Smooth muscle cell (in vitro differentiated cells): ENCODE measurements around the gene ITCH. TPM values are rescaled to one million over a fixed set of nuclear protein-coding genes. Genes with fewer than 3 reads are reported as not detected.
"Not testable (repeated sequence)": the region's sequence is repeated elsewhere in the genome, so short reads cannot be mapped to it uniquely, and the experiment has no call there.

Source experiments
- DNase-seq: peaks from one replicate; lab custom pipeline; 2025; ENCODE audit not compliant: unreplicated experiment; lab: John Stamatoyannopoulos, UW
- H2AFZ ChIP-seq: fragments of 200-600 bp; sonication (generic); 2 replicates; pipeline ENCODE4 v1.6.0; 2016; ENCODE audit warnings: antibody characterized with exemption, low read depth, mild to moderate bottlenecking
- H3F3A ChIP-seq: fragments of 200-600 bp; sonication (generic); 2 replicates; pipeline ENCODE4 v1.6.0; 2017; ENCODE audit warnings: antibody characterized with exemption, low read depth
- H3K27ac ChIP-seq: fragments of 200-600 bp; sonication (generic); 2 replicates; pipeline ENCODE4 v1.5.1; 2016; ENCODE audit warnings: low read depth, mild to moderate bottlenecking
- H3K27me3 ChIP-seq: fragments of 200-600 bp; sonication (generic); 2 replicates; pipeline ENCODE4 v1.6.1; 2016; ENCODE audit warnings: low read depth, mild to moderate bottlenecking
- H3K36me3 ChIP-seq: fragments of 200-600 bp; sonication (generic); 2 replicates; pipeline ENCODE4 v1.5.1; 2016; ENCODE audit warnings: low read depth
- H3K4me1 ChIP-seq: fragments of 200-600 bp; sonication (generic); 2 replicates; pipeline ENCODE4 v1.5.1; 2016; ENCODE audit warnings: low read depth
- H3K4me2 ChIP-seq: fragments of 200-600 bp; sonication (generic); 2 replicates; pipeline ENCODE4 v1.6.0; 2016; ENCODE audit warnings: mild to moderate bottlenecking
- H3K4me3 ChIP-seq: fragments of 200-600 bp; sonication (generic); 2 replicates; pipeline ENCODE4 v1.5.1; 2016; ENCODE audit warnings: mild to moderate bottlenecking
- H3K79me2 ChIP-seq: fragments of 200-600 bp; sonication (generic); 2 replicates; pipeline ENCODE4 v1.6.0; 2016; ENCODE audit warnings: low read depth, mild to moderate bottlenecking
- H3K9ac ChIP-seq: fragments of 200-600 bp; sonication (generic); 2 replicates; pipeline ENCODE4 v1.6.0; 2016; ENCODE audit warnings: low read depth
- H3K9me3 ChIP-seq: fragments of 200-600 bp; sonication (generic); replicated peaks from 2 replicates; pipeline ENCODE4 v1.5.1; 2016; ENCODE audit warnings: low read depth
- H4K20me1 ChIP-seq: fragments of 200-600 bp; sonication (generic); 2 replicates; pipeline ENCODE4 v1.6.0; 2016; ENCODE audit warnings: low read depth
- WGBS: methylation state at CpG from one replicate; pipeline ENCODE4 v1.1.7; 2016; ENCODE audit warnings: low lambda C conversion rate; 5-methylcytosine and 5-hydroxymethylcytosine counted together
- polyA plus RNA-seq: library from polyadenylated mRNA; unstranded; fragments of >200 nt; fragmentation: Nextera tagmentation; extraction: Ambion mirVana; gene quantifications from 2 replicates; pipeline ENCODE4 v1.2.1, GENCODE V29; 2016
- total RNA-seq: library from RNA; depleted of rRNA; stranded (reverse); fragments of >200 nt; gene quantifications from 2 replicates; pipeline ENCODE4 v1.2.3, GENCODE V29; 2014
- TF ChIP-seq, protein P1 (sequence below): fragments of 200-600 bp; sonication (generic); IDR thresholded peaks from 2 replicates; pipeline ENCODE4 v1.5.1; 2017; ENCODE audit warnings: borderline replicate concordance, mild to moderate bottlenecking, antibody characterized with exemption; ENCODE audit not compliant: insufficient read depth, poor library complexity, severe bottlenecking

Gene ITCH
- total and polyA plus RNA-seq, 2 experiments from 2014 or later, result 21.9 to 96.7 TPM

DNA sequence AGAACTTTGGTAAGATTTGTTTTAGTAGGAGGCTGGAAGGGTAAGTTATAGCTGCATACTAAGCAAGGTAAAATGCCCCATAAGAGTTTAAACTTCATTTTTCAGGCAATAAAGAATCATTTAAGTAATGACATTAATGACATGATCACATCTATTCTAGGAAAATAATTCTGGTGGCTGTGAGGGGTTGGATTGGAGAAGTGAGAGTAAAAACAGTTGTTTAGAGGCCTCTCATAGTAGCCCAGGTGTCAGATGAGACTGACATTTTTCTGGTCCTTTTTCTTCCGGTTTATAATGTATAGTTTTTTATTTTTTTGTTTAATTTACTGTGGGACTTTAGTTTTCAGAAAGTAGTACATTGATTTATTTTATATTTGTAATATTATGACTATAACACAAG, 40.8 kb downstream of the ITCH start:
- 100% methylated on average over 1 of the region's 1 CpG for WGBS

GRCh38 chr20:34404803-34405202, 41.7 kb downstream of the ITCH start:
- Histone ChIP-seq H3K79me2 (peaks cover 98% of the 10 kb centered on the region), H4K20me1 (peaks cover 100% of the 10 kb centered on the region), H2AFZ (no peak overlapping the region), H3F3A (peaks cover 20% of the 10 kb centered on the region), H3K9me3 (no peaks in the 10 kb centered on the region), H3K27me3 (no peaks in the 10 kb centered on the region), H3K4me2 (no peak overlapping the region), H3K36me3 (peaks cover 12% of the 10 kb centered on the region), H3K9ac (no peak overlapping the region), H3K4me3 (no peak overlapping the region), H3K27ac (no peak overlapping the region), H3K4me1 (no peaks in the 10 kb centered on the region)
- 100% methylated on average over 1 of the region's 1 CpG for WGBS
- TF ChIP-seq, protein P1, sequence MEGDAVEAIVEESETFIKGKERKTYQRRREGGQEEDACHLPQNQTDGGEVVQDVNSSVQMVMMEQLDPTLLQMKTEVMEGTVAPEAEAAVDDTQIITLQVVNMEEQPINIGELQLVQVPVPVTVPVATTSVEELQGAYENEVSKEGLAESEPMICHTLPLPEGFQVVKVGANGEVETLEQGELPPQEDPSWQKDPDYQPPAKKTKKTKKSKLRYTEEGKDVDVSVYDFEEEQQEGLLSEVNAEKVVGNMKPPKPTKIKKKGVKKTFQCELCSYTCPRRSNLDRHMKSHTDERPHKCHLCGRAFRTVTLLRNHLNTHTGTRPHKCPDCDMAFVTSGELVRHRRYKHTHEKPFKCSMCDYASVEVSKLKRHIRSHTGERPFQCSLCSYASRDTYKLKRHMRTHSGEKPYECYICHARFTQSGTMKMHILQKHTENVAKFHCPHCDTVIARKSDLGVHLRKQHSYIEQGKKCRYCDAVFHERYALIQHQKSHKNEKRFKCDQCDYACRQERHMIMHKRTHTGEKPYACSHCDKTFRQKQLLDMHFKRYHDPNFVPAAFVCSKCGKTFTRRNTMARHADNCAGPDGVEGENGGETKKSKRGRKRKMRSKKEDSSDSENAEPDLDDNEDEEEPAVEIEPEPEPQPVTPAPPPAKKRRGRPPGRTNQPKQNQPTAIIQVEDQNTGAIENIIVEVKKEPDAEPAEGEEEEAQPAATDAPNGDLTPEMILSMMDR, result no peak
- no peak for DNase-seq

More for the DNA sequence above, 40.8 kb downstream of the ITCH start:
- Histone ChIP-seq H3K4me3 (no peak overlapping the region), H3K27ac (peak overlapping the region; percentile 25), H3K9ac (no peak overlapping the region), H2AFZ (no peak overlapping the region), H3K9me3 (no peaks in the 10 kb centered on the region), H3K4me1 (no peaks in the 10 kb centered on the region), H3K4me2 (no peak overlapping the region), H4K20me1 (peaks cover 100% of the 10 kb centered on the region), H3K79me2 (peaks cover 99% of the 10 kb centered on the region), H3F3A (peaks cover 20% of the 10 kb centered on the region), H3K36me3 (peaks cover 5% of the 10 kb centered on the region), H3K27me3 (no peaks in the 10 kb centered on the region)
- TF ChIP-seq, protein P1, result no peak
- no peak for DNase-seq

DNA sequence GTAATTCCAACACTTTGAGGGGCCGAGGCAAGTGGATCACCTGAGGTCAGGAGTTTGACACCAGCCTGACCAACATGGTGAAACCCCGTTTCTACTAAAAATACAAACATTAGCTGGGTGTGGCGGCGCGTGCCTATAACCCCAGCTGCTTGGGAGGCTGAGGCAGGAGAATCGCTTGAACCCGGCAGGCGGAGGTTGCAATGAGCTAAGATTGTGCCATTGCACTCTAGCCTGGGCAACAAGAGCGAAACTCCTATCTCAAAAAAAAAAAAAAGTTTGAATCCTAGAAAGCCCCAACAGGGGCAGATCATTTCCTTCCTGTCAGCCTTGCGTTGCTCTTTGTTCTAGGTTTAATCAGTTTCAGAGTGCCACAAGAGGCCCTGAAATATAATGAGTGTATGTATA, 42.2 kb downstream of the ITCH start:
- not testable (repeated sequence) for H3K4me1 ChIP-seq, DNase-seq, H3K4me3 ChIP-seq, H3K9me3 ChIP-seq, H3K27ac ChIP-seq, H3K27me3 ChIP-seq, H2AFZ ChIP-seq, H3K9ac ChIP-seq, H3K4me2 ChIP-seq
- peaks cover 12% of the 10 kb centered on the region for H3K36me3 ChIP-seq
- H3K79me2 ChIP-seq, result peaks cover 97% of the 10 kb centered on the region
- peaks cover 16% of the 10 kb centered on the region for H3F3A ChIP-seq
- WGBS, result 98% methylated on average over 10 of the region's 10 CpGs
- peaks cover 100% of the 10 kb centered on the region for H4K20me1 ChIP-seq

DNA sequence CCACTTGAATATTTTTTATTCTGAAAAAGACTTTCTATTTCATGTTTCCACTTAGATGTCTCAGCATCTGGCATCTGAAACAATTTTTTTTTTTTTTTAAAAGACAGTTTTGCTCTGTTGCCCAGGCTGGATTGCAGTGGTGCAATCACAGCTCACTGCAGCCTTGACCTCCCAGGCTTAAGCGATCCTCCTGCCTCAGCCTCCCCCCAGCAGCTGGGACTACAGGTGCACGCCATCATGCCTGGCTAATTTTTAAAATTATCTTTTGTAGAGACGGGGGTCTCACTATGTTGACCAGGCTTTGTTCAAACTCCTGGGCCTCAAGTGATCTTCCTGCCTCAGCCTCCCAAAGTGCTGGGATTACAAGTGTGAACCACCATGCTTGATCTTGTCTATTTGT, 42.9 kb downstream of the ITCH start:
- Histone ChIP-seq H4K20me1 (peaks cover 100% of the 10 kb centered on the region), H3F3A (peaks cover 14% of the 10 kb centered on the region), H3K36me3 (peaks cover 16% of the 10 kb centered on the region), H3K79me2 (peaks cover 97% of the 10 kb centered on the region)
- H3K27ac ChIP-seq, H3K4me1 ChIP-seq, DNase-seq, H3K4me3 ChIP-seq, H3K27me3 ChIP-seq, H2AFZ ChIP-seq, H3K4me2 ChIP-seq, H3K9me3 ChIP-seq, H3K9ac ChIP-seq: not testable (repeated sequence)
- 89% methylated on average over 3 of the region's 3 CpGs for WGBS

DNA sequence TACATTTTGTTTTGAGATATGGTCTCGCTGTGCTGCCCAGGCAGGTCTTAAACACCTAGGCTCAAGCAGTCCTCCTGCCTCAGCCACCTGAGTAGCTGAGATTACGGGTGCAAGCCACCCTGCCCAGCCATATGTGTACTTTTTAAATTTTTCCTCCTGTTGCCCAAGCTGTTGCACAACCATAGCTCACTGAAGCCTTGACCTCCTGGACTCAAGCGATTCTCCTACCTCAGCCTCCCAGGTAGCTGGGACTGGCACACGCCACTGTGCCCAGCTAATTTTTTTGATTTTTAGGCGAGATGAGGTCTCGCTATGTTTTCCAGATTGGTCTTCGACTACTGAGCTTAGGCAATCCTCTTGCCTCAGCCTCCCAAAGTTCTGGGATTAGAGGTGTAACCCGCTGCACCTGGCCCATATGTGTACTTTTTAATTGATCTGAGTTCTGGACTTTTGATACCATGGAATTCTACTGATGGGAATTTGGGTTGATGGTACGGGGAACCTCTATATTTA, 44.9 kb downstream of the ITCH start:
- DNase-seq, result no peak
- peaks cover 22% of the 10 kb centered on the region for H3K36me3 ChIP-seq
- TF ChIP-seq, protein P1, result no peak
- H3K27me3 ChIP-seq, result no peaks in the 10 kb centered on the region
- no peak overlapping the region for H3K9ac ChIP-seq
- H3K4me1 ChIP-seq, result no peaks in the 10 kb centered on the region
- over 99% methylated on average over 9 of the region's 9 CpGs for WGBS
- H3F3A ChIP-seq, result no peaks in the 10 kb centered on the region
- H3K27ac ChIP-seq, result no peak overlapping the region
- no peak overlapping the region for H3K4me3 ChIP-seq
- no peaks in the 10 kb centered on the region for H3K9me3 ChIP-seq
- H2AFZ ChIP-seq, result no peak overlapping the region
- peaks cover 96% of the 10 kb centered on the region for H3K79me2 ChIP-seq
- no peak overlapping the region for H3K4me2 ChIP-seq
- H4K20me1 ChIP-seq, result peaks cover 100% of the 10 kb centered on the region
